C4-2B (cell line): ENCODE data around the gene PKD1L1.
"Not testable (repeated sequence)": the region's sequence is repeated elsewhere in the genome, so short reads cannot be mapped to it uniquely, and the experiment has no call there.

Source experiments
- H3K27ac ChIP-seq: fragments of 450-650 bp; 2 replicates; pipeline ENCODE4 v1.5.1; 2017
- ZFX ChIP-seq: fragments of 450-650 bp; IDR thresholded peaks from 2 replicates; pipeline ENCODE4 v1.6.1; 2017
- TF ChIP-seq, protein P1 (sequence below): fragments of 450-650 bp; conservative IDR thresholded peaks from 2 replicates; pipeline ENCODE4 v1.5.1; 2017; ENCODE audit warnings: mild to moderate bottlenecking

The PKD1L1 gene

GRCh38 chr7:47988496-47989386 lies 40.5 kb upstream of the PKD1L1 start:
- TF ChIP-seq, protein P1, sequence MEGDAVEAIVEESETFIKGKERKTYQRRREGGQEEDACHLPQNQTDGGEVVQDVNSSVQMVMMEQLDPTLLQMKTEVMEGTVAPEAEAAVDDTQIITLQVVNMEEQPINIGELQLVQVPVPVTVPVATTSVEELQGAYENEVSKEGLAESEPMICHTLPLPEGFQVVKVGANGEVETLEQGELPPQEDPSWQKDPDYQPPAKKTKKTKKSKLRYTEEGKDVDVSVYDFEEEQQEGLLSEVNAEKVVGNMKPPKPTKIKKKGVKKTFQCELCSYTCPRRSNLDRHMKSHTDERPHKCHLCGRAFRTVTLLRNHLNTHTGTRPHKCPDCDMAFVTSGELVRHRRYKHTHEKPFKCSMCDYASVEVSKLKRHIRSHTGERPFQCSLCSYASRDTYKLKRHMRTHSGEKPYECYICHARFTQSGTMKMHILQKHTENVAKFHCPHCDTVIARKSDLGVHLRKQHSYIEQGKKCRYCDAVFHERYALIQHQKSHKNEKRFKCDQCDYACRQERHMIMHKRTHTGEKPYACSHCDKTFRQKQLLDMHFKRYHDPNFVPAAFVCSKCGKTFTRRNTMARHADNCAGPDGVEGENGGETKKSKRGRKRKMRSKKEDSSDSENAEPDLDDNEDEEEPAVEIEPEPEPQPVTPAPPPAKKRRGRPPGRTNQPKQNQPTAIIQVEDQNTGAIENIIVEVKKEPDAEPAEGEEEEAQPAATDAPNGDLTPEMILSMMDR = peak; percentile 53
- TF ChIP-seq ZFX = no peak
- H3K27ac ChIP-seq = no peak overlapping the region

- no peak for TF ChIP-seq ZFX
- TF ChIP-seq, protein P1 = no peak
- no peak overlapping the region for H3K27ac ChIP-seq
Measured at GRCh38 chr7:47982610-47983009, 34.3 kb upstream of the PKD1L1 start.

DNA sequence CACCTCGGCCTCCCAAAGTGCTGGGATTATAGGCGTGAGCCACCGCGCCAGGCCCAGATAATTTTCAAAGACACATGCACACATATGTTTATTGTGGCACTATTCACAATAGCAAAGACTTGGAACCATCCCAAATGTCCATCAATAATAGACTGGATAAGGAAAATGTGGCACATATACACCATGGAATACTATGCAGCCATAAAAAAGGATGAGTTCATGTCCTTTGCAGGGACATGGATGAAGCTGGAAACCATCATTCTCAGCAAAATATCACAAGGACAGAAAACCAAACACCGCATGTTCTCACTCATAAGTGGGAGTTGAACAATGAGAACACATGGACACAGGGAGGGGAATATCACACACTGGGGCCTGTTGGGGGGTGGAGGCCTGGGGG lies 32.4 kb upstream of the PKD1L1 start:
- not testable (repeated sequence) for H3K27ac ChIP-seq

DNA sequence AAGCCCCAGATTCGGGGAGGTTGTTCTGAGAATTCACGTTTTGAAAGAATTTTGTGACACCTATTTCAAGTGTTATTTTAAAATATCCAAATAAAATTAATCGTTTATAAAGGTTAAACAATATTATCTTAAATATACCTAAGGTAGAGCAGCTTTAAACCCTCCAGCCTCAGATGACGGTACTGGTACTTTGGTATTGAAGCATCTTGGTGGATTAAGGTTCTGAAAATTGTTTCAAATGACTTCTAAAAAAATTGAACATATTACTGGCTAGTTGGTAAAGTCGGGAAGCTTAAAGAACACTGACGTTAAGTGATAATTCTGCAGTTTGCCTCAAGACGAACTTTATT lies 31.5 kb upstream of the PKD1L1 start:
- TF ChIP-seq ZFX = no peak
- TF ChIP-seq, protein P1 = no peak
- no peak overlapping the region; the same call in 1 of the 2 replicates for H3K27ac ChIP-seq

- H3K27ac ChIP-seq = peak within 1 kb of the TSS; percentile 70
- TF ChIP-seq, protein P1 = no peak
- TF ChIP-seq ZFX = peak; percentile 97
Measured at GRCh38 chr7:47979145-47979831, 31.0 kb upstream of the PKD1L1 start, which contains the start of gene HUS1. HUS1 (minus strand) TSS chr7:47979615; CDS start chr7:47979519, 96 bp downstream.

DNA sequence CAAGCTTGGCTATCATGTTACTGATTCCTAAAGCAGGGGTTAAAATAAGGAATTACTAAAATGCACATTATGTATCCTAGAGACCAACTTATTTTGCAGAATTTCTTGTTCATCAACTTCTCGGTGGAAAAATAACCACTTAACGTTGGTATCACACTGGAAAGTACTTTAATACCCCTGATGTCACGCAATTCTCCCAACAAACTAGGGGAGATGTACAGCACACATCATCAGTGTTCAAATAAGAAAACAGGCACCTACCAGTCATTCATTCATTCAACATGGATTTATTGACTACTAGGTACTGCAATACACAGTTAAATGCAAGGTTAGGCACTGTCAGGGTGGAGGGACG lies 30.5 kb upstream of the PKD1L1 start:
- TF ChIP-seq, protein P1 = no peak
- no peak for TF ChIP-seq ZFX
- H3K27ac ChIP-seq = peak overlapping the region; percentile 70

- TF ChIP-seq, protein P1 = no peak
- TF ChIP-seq ZFX = no peak
- H3K27ac ChIP-seq = no peak overlapping the region
Measured at GRCh38 chr7:47973739-47974138, 25.5 kb upstream of the PKD1L1 start.
